NAMALWA (cell line): ENCODE measurements around the gene TRAF2.

Experiments
- DNase-seq: peaks from one replicate; pipeline ENCODE4 v3.0.0-alpha.2; 2015; ENCODE audit warnings: low spot score

Gene TRAF2

DNA sequence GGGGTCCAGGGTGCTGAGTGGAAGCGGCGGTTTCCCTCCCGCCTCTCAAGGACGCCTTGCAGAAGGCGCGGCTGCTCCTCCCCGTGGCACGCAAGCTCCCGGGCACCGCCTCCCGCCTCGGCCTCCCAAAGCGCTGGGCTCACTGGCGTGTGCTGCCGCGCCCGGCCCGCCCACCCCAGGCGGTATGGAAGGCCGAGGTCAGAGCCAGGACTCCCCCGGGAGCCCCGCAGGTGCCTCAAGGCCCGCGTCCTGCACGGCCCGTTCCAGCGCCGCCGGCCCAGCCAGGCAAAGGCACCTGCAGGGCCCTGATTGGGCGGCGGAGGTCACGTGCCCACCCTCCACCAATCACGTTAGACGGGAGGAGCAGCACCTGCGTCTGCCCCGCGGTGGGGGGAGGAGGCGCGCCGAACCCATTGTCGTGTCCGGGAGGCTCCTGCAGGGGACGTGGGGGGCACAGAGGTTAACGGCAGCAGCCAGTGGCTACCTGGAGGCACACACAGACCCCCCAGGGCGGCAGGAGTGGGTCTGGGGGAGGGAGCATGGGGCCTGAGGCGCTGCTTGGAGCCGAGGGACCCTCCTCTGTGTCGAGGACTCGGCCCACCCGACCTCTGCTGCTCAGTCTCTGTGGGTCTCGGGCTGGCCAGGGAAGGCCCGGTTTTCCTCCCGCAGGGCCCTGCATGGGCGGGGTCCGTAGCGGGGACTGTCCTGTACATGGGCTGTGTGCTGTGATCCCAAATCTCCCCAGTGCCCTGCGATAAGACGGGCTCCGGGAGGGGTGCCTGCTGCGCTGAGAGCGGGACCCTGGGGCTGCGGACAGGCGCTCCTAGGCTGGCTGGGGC is 63.7 kb downstream of the TRAF2 start:
- DNase-seq = peak; percentile 97

DNA sequence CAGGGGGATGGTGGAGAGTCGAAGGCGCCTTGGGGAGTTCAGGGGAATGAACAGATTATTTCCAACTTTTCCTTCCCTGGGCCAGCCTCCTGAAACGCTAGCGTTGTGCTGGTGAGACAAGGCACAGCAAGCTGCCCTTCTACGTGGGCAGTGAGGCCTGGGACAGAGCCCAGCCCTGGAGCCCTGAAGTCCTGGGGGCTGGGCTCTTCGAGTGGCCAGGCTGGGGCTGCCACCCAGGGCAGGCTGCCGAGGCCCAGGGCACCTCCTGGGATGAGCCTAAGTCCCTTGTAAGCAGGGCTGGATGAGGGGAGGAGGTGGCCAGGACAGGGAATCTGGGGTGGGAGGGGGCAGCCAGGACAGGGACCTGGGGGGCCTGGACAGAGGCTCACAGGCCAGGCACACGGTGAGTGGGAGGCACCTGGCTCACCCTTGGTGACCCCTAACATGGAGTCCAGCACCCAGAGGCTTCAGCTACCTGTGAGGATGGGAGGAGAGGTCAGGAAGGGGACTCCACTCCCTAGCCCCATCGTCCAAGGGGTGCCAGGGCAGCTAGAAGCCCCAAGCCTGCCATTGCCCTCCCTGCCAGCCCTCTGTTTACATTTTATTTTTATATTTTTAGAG is 64.5 kb downstream of the TRAF2 start:
- DNase-seq = no peak

- DNase-seq = no peak
Measured at GRCh38 chr9:136951541-136952320, 65.4 kb downstream of the TRAF2 start, which contains the start of gene LCN12. Gene LCN12 (plus strand): TSS chr9:136952273. CDS start chr9:136952328, 55 bp downstream.

DNA sequence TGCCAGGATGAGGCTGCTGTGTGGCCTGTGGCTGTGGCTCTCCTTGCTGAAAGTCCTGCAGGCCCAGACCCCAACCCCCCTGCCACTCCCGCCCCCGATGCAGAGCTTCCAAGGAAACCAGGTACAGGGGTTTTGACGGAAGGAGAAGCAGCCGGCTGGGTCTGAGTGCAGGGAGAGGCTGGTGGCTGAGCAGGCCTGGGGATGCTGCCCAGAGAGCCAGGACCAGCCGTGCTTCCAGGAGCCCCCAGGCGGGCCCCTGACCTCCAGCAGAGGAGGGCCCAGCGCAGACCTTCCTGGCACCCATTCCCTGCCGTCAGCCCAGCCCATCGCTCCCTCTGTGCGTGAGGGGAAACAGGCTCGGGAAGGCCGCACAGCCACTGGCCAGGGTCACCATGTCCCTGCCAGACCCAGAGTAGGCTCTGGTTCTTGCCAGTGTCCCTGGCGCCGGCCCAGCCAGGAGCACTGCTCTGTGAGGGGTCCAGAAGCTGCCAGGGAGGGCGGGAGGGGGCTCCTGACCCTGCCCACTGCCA is 66.1 kb downstream of the TRAF2 start:
- no peak for DNase-seq

- no peak for DNase-seq
Measured at GRCh38 chr9:136952876-136953770, 66.8 kb downstream of the TRAF2 start.

DNA sequence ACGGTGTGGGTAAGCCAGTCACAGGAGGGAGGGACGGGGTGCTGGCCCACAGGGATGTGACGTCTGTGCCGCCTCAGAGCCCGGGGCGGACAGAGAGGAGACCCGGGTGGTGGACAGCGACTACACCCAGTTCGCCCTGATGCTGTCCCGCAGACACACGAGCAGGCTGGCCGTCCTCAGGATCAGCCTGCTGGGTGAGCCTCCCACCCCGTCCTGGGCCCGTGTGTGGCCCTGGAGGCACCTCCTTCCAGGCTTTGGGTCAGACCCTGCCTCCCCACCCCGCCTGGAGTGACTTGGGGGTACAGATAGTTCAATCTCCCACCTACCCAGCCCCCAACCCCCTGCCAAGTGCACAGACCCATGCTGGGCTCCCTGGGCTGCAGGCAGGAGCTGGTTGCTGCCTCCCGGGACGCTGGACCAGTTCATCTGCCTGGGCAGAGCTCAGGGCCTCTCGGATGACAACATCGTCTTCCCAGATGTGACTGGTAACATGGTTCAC is 67.5 kb downstream of the TRAF2 start:
- DNase-seq = no peak

GRCh38 chr9:136954270-136955083 is 68.2 kb downstream of the TRAF2 start:
- no peak for DNase-seq

DNA sequence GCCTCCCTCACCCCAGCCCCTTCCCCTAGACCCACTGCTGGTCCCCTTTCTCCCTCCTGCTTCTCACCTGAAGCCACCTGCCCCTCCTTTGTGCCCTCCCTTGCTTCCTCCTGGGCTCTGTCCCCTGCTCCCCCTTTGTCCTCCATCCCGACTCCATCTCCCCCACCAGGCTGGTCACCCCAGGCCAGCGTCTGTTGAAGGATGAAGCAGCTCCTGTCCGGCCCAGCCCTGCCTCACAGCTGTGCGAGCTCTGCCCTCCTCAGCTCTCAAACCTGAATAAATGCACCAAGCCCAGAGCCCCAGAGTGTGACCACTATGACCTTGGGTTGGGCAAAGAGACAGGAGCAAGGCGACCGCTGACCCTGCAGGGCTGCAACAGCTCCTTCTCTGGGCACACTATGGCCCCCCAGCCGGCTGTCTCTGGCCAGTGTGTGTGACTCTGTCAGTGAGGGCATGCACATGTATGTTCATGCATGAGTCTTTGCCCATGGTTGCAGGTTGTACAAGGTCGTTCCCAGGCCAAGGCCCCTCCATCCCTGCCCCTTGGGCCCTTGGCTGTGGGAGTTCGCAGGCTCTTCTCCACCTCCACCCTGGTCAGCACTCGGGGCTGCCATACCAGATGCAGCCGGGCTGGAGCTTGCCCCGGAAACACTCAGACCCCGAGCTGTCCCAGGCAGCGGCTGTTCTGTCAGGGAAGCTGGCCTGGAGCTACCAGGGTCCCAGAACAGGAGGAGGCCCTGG is 69.1 kb downstream of the TRAF2 start:
- no peak for DNase-seq

- DNase-seq = no peak
Measured at GRCh38 chr9:136955943-136956335, 69.6 kb downstream of the TRAF2 start.

DNA sequence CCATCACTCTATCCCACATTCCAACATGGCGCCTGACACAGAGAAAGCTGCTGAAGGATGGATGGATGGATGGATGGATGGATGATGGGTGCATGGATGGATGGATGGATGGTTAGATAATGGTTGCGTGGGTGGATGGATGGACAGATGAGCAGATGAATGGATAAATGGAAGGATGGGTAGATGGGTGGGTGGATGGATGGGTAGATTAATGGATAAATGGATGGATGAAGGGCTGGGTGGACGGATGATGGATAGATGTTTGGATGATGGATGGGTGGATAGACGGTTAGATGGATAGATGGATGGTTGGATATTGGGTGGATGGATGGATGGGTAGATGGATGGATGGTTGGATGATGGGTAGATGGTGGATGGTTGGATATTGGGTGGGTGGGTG is 70.3 kb downstream of the TRAF2 start:
- no peak for DNase-seq

- DNase-seq = no peak
Measured at GRCh38 chr9:136957461-136957860, 71.1 kb downstream of the TRAF2 start.

- no peak for DNase-seq
Measured at GRCh38 chr9:136957901-136958300, 71.6 kb downstream of the TRAF2 start.

GRCh38 chr9:136958473-136958872 is 72.2 kb downstream of the TRAF2 start:
- DNase-seq = no peak

DNA sequence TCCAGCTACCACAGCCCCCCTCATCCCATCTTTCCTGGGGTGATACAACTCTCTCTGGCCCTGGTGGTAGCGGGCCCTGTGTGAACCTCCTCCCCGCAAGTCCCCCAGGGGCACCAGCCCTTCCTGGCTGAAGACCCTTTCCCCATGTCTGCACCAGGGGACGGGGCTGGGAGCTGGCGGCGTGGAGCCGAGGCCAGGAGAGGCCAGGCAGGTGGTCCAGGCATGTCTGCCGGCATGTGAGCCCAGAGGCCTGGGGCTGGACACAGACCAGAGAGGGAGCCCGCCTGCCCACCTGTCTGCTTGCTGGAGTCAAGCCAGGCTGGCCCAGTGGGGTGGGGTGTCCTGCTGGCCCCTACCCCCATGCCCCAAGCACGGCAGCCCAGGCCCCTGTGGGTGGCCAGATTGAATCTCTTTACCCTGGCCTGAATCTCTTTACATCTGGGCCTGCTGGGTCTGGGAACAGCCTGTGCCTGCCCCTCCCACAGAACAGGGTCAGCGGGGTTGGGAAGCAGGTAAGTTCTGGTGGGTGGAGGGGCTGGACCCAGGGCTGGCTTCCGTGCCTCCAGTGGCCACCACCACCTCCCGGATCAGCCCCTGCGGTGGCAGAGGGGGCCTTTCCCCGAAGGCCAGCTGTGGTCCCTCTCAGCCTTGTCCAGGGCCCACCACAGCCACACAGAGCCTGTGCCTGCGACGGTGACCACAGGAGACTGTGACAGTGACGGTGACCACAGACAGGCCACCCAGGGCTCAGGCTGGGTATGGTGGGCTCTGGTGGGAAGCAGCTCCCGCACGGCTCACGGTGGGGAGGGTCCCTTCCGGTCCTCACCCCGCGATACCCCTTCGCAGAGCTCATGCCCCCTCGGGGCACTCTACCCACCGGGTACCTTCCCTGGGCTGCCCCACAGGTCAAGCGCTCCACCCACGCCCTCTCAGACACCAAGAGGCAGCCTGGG is 72.9 kb downstream of the TRAF2 start:
- no peak for DNase-seq

DNA sequence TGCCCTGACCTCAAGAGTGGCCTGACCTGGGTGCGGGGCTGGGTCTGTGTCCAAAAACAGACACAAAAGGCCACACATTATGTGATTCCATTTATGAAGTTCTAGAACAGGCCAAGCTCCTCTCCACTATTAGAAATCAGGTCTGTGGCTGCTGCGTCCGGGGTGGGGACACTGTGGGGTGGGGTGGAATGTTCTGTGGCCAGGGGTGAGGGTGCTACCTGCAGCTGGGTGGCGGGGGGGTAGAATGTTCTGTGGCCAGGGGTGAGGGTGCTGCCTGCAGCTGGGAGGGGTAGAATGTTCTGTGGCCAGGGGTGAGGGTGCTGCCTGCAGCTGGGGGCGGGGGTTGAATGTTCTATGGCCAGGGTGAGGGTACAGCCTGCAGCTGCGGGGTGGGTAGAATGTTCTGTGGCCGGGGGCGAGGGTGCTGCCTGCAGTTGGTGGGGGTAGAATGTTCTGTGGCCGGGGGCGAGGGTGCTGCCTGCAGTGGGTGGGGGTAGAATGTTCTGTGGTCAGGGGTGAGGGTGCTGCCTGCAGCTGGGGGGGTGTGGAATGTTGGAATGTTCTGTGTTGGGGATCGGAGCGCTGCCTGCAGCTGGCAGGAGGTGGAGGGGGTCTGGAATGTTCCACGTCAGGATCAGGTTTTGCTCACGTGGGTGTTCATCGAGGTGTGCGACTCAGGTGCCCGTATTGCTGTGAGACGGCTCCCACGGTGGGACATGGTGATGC is 74.1 kb downstream of the TRAF2 start:
- DNase-seq = no peak

DNA sequence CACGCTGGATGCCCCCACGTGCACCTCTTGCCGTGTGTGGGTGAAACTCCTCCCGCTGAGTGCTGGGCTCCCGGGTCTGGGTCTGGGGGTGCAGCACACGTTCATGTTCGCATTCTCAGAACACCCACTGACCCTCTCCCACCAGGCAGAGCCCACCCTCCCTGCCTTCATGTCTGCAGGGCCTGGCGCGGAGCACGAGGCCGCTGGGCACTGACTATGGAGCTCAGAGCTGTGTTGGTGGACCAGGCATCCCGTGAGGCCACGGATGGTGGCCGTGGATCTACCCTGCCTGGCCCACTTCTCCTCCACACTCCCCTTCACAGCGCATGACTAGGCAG is 74.6 kb downstream of the TRAF2 start:
- DNase-seq = no peak

DNA sequence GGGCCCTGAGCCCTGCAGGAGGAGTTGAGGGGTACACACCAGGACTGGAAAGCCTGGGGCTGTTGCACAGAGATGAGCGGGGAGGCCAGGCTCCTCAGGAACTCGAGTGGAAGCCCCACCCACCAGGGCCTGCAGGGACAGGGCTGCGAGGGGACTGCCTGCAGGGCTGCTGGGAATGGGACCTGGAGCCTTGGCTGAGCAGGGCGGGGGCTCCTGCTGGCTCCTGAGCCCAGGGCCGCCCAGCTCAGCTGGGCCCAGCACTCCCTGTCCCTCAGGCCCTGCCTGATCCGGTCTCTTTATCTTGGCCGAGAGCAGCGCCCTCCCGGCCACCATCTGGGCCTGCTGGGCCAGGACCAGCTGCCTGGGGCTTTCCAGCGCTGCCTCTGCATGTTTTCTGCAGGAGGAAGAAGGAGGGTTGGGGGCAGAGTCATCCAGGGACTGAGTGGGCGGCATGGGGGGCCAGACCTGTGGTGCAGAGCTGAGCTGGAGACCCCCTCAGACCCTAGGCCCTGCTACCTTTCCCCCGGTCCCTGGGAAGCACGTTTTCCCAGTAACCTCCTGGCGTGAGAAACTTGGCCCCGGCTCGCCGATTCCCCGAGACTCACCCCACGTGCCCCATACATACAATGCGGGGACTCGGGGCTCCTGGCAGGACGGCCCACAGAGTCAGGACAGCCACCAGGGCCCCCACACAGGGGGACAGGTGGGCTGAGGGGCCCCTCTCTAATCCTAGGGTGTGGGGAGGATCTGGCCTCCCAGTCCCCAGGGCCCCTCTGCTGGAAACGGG is 75.2 kb downstream of the TRAF2 start:
- no peak for DNase-seq
